Stomach (tissue), 9 donors: ENCODE measurements around the gene PTPRD. TPM values are rescaled to one million over a fixed set of nuclear protein-coding genes. Genes with fewer than 3 reads are reported as not detected.

ENCODE experiments used
- DNase-seq, 2 donors: peaks; one replicate each; pipeline versions ENCODE4 v3.0.0 to v3.0.0-alpha.2; 2013 to 2019
- H3K27ac ChIP-seq, 5 donors: fragments of 200-600 bp in 4 of 5; sonication (generic) in 4 of 5; one replicate each; pipeline ENCODE4 v1.5.1; 2013 to 2019; ENCODE audit warnings: mild to moderate bottlenecking in 1 of 5, moderate library complexity in 1 of 5
- H3K27me3 ChIP-seq, 3 donors: fragments of 200-600 bp; sonication (generic); one replicate each; pipeline ENCODE4 v1.5.1; 2017 to 2019; ENCODE audit warnings: mixed run types in 1 of 3
- H3K36me3 ChIP-seq, 4 donors: fragments of 200-600 bp; sonication (generic); 1 replicate in 3 of 4; 2 replicates in 1 of 4; pipeline ENCODE4 v1.5.1; 2016 to 2019
- H3K4me1 ChIP-seq, 4 donors: fragments of 200-600 bp; sonication (generic); one replicate each; pipeline ENCODE4 v1.5.1; 2016 to 2019
- H3K4me3 ChIP-seq, 4 donors: fragments of 200-600 bp; sonication (generic) in 3 of 4; one replicate each; pipeline ENCODE4 v1.5.1; 2016 to 2019; ENCODE audit warnings: mild to moderate bottlenecking in 1 of 4
- H3K9me3 ChIP-seq, 4 donors: fragments of 200-600 bp; sonication (generic); one replicate each; pipeline ENCODE4 v1.5.1; 2016 to 2019
- CTCF ChIP-seq, 7 experiments: fragments of 450-650 bp in 4 of 7; fragments of 200-600 bp in 3 of 7; sonication (generic) in 3 of 7; IDR thresholded peaks; one replicate each; pipeline ENCODE4 v1.5.1; 2016 to 2019; ENCODE audit warnings: antibody characterized with exemption in 7 of 7, control low read depth in 2 of 7, mild to moderate bottlenecking in 1 of 7
- EP300 ChIP-seq: sonication (generic); formaldehyde crosslinking; IDR thresholded peaks from one replicate; pipeline ENCODE4 v1.6.1; 2017; ENCODE audit warnings: antibody characterized with exemption
- POLR2A ChIP-seq, 4 donors: fragments of 450-650 bp; IDR thresholded peaks; one replicate each; pipeline ENCODE4 v1.6.1; 2016; ENCODE audit warnings: antibody characterized with exemption in 4 of 4, control low read depth in 2 of 4, mild to moderate bottlenecking in 1 of 4, moderate library complexity in 1 of 4
- POLR2AphosphoS5 ChIP-seq, 3 donors: sonication (generic); formaldehyde crosslinking; IDR thresholded peaks; one replicate each; pipeline ENCODE4 v1.6.1; 2016; ENCODE audit warnings: antibody characterized with exemption in 3 of 3
- WGBS, 5 donors: extraction: QIAGEN DNeasy Blood & Tissue Kit in 3 of 5; methylation state at CpG; one replicate each; pipeline versions ENCODE4 v1.1.5 to v1.1.7; 2013 to 2018; 5-methylcytosine and 5-hydroxymethylcytosine counted together
- intact Hi-C: fragments of 100-400 bp; cut with DNase I; formaldehyde crosslinking; loops from one replicate; pipeline ENCODE4 v1.15.1; 2023; ENCODE audit warnings: low total_unique reads
- polyA plus RNA-seq, 3 donors: library from polyadenylated mRNA; stranded (reverse); fragments of 200-250 nt; gene quantifications; one replicate each; pipeline ENCODE4 v1.2.3, GENCODE V29; 2013
- total RNA-seq, 5 donors: library from RNA; depleted of rRNA; stranded (reverse); fragments of >200 nt; gene quantifications; one replicate each; pipeline versions ENCODE4 v1.1.0 to v1.2.3, GENCODE V29; 2014 to 2016
- donor health status: healthy with polysubstance abuse.
- donor health status: Bipolar disorder and iron deficiency.
- donor health status: healthy.

The PTPRD gene
- total and polyA plus RNA-seq, 8 donors = 0.12 to 53.1 (median 1.2) TPM

GRCh38 chr9:10265153-10265631, 347.6 kb downstream of the PTPRD start:
- Histone ChIP-seq H3K36me3 (no peaks in the 10 kb centered on the region), H3K4me1 (no peaks in the 10 kb centered on the region), H3K9me3 (peaks cover 0 to 11% (median 0%) of the 10 kb centered on the region in 4 donors), H3K27me3 (no peaks in the 10 kb centered on the region), H3K4me3 (no peak overlapping the region), H3K27ac (no peak overlapping the region)
- DNase-seq = peak in 1 of 2 donors; percentile 55
- WGBS, 5 donors = 51 to 78% (median 64%) methylated on average over 2 of the region's 2 CpGs
- intact Hi-C loops = no loop called here
- no peak for TF ChIP-seq POLR2AphosphoS5 (IDR thresholded peaks at IDR 0.05)
- TF ChIP-seq EP300 = no peak
- no peak for TF ChIP-seq CTCF (IDR thresholded peaks at IDR 0.05)
- no peak for TF ChIP-seq POLR2A (IDR thresholded peaks at IDR 0.05)

DNA sequence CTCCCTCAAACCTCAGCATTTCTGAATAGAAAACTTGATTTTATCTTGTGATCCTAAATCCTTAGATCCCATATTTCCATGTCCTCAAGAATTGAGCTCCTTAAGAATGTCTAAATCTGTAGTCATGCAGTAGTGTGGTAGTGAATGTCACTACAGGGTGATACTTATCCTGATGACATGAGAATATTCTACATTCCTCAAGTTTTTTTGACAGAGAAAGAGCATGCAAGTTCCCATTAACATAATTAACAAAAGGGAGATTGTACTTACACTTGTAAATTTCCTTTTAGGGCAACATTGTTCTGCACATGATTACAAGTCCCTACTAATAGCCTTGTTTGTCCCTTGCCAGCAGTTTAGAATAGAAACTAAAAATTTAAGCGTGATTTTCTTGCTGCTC, 352.3 kb downstream of the PTPRD start:
- intact Hi-C loops = loop anchor here (5.0 kb wide), 1 partner anchor 198 kb away; no protein-coding TSS in a partner anchor
- Histone ChIP-seq H3K36me3 (no peaks in the 10 kb centered on the region), H3K4me1 (no peaks in the 10 kb centered on the region), H3K4me3 (no peak overlapping the region), H3K27me3 (no peaks in the 10 kb centered on the region), H3K27ac (no peak overlapping the region), H3K9me3 (peaks cover 0 to 11% (median 0%) of the 10 kb centered on the region in 4 donors)
- WGBS, 5 donors = 71 to 91% (median 84%) methylated on average over 1 of the region's 1 CpG
- TF ChIP-seq POLR2AphosphoS5 (IDR thresholded peaks at IDR 0.05) (no peak), EP300 (no peak), POLR2A (IDR thresholded peaks at IDR 0.05) (no peak), CTCF (IDR thresholded peaks at IDR 0.05) (no peak)
- no peak for DNase-seq

- no peak for DNase-seq
- 74 to 89% (median 86%) methylated on average over 4 of the region's 4 CpGs for WGBS, 5 donors
- H3K4me3 ChIP-seq = no peak overlapping the region
- no peak overlapping the region for H3K27ac ChIP-seq
- no peak for TF ChIP-seq POLR2A (IDR thresholded peaks at IDR 0.05)
- TF ChIP-seq POLR2AphosphoS5 (IDR thresholded peaks at IDR 0.05) = no peak
- no peak for TF ChIP-seq CTCF (IDR thresholded peaks at IDR 0.05)
- TF ChIP-seq EP300 = no peak
- H3K9me3 ChIP-seq = peaks cover 0 to 11% (median 0%) of the 10 kb centered on the region in 4 donors
- no peaks in the 10 kb centered on the region for H3K4me1 ChIP-seq
- no peaks in the 10 kb centered on the region for H3K27me3 ChIP-seq
- H3K36me3 ChIP-seq = no peaks in the 10 kb centered on the region
- intact Hi-C loops = loop anchor here (5.0 kb wide), 1 partner anchor 197 kb away; no protein-coding TSS in a partner anchor
Observed at GRCh38 chr9:10259668-10260067, 353.1 kb downstream of the PTPRD start.

- H3K4me3 ChIP-seq = no peak overlapping the region
- no peak overlapping the region for H3K27ac ChIP-seq
- no peak for TF ChIP-seq POLR2AphosphoS5 (IDR thresholded peaks at IDR 0.05)
- TF ChIP-seq EP300 = no peak
- no peak for TF ChIP-seq POLR2A (IDR thresholded peaks at IDR 0.05)
- TF ChIP-seq CTCF (IDR thresholded peaks at IDR 0.05) = no peak
- no peaks in the 10 kb centered on the region for H3K9me3 ChIP-seq
- no peaks in the 10 kb centered on the region for H3K36me3 ChIP-seq
- no peaks in the 10 kb centered on the region for H3K4me1 ChIP-seq
- 36 to 59% (median 39%) methylated on average over 4 of the region's 4 CpGs for WGBS, 5 donors
- peak; percentile 7 to 25 for DNase-seq
- no peaks in the 10 kb centered on the region for H3K27me3 ChIP-seq
- intact Hi-C loops = no loop called here
Observed at GRCh38 chr9:10255758-10256157, 357.0 kb downstream of the PTPRD start.
